Transverse colon (tissue), 3 donors: ENCODE data around the gene STK31.

Experiments
- CTCF ChIP-seq, 5 experiments: fragments of 200-600 bp in 3 of 5; fragments of 450-650 bp in 2 of 5; sonication (generic) in 3 of 5; IDR thresholded peaks; 1 replicate in 2 of 5; 2 replicates in 3 of 5; pipeline ENCODE4 v1.5.1; 2016 to 2017; ENCODE audit warnings: antibody characterized with exemption in 5 of 5, inconsistent platforms in 3 of 5, mild to moderate bottlenecking in 2 of 5, moderate library complexity in 1 of 5
- POLR2A ChIP-seq: fragments of 450-650 bp; IDR thresholded peaks from one replicate; pipeline ENCODE4 v1.6.1; 2016; ENCODE audit warnings: antibody characterized with exemption, mild to moderate bottlenecking, moderate library complexity

DNA sequence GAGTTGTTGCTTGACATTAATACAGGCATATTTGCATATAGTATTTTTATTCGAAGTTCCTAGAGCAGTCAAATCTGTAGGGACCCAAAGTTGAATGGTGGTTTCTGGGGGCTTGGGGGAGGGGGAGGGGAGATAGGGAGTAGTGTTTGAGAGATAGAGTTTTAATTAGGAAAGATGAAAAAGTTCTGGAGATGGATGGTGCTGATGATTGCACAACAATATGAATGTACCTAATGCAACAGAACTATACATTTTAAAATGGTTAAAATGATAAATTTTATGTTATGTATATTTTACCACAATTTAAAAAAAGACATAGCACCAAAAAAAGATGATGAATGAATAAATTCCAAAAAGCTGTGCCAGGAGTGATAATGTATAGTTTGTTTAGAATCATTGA, 41.8 kb downstream of the STK31 start:
- TF ChIP-seq CTCF (IDR thresholded peaks at IDR 0.05) (no peak), POLR2A (no peak)
